Body of pancreas (tissue), 4 donors: ENCODE measurements around the gene TPST2. TPM values are rescaled to one million over a fixed set of nuclear protein-coding genes. Genes with fewer than 3 reads are reported as not detected.

Experiments
- ATAC-seq: fragments of 150-250 bp; one replicate; pipeline ENCODE4 v1.9.1; 2016
- DNase-seq, 4 donors: peaks; one replicate each; pipeline ENCODE4 v3.0.0-alpha.2; 2019
- H3K27ac ChIP-seq, 4 donors: fragments of 200-600 bp; sonication (generic); 1 replicate in 3 of 4; 2 replicates in 1 of 4; pipeline versions ENCODE4 v1.5.1 to v1.6.1; 2016 to 2019; ENCODE audit warnings: mild to moderate bottlenecking in 1 of 4, mixed read lengths in 1 of 4, moderate library complexity in 1 of 4
- H3K27me3 ChIP-seq, 2 donors: fragments of 200-600 bp; sonication (generic); one replicate each; pipeline ENCODE4 v1.6.0; 2016; ENCODE audit warnings: mild to moderate bottlenecking in 1 of 2
- H3K36me3 ChIP-seq, 2 donors: fragments of 200-600 bp; sonication (generic); replicated peaks in 1 of 2; 2 replicates each; pipeline ENCODE4 v1.5.1; 2016; ENCODE audit warnings: low read depth in 2 of 2; ENCODE audit not compliant: insufficient read depth in 1 of 2
- H3K4me1 ChIP-seq: fragments of 200-600 bp; sonication (generic); one replicate; pipeline ENCODE4 v1.6.0; 2016
- H3K4me3 ChIP-seq, 2 donors: fragments of 200-600 bp; sonication (generic); 1 replicate in 1 of 2; 2 replicates in 1 of 2; pipeline ENCODE4 v1.5.1; 2016 to 2019
- H3K9me3 ChIP-seq, 3 donors: fragments of 200-600 bp; sonication (generic); 1 replicate in 2 of 3; 2 replicates in 1 of 3; pipeline ENCODE4 v1.5.1; 2016
- POLR2A ChIP-seq, 3 donors: fragments of 450-650 bp; IDR thresholded peaks; one replicate each; pipeline ENCODE4 v1.6.1; 2016; ENCODE audit warnings: antibody characterized with exemption in 3 of 3, mild to moderate bottlenecking in 2 of 3
- WGBS, 2 donors: methylation state at CpG; one replicate each; pipeline ENCODE4 v1.1.5; 2017; 5-methylcytosine and 5-hydroxymethylcytosine counted together
- intact Hi-C: fragments of 100-400 bp; cut with DNase I; formaldehyde crosslinking; loops from one replicate; pipeline ENCODE4 v1.15.1; 2023
- total RNA-seq, 2 donors: library from RNA; depleted of rRNA; stranded (reverse); fragments of >200 nt; gene quantifications; one replicate each; pipeline ENCODE4 v1.1.0, GENCODE V29; 2016
- TF ChIP-seq, protein P1 (sequence below), 7 experiments: fragments of 450-650 bp in 4 of 7; fragments of 200-600 bp in 3 of 7; sonication (generic) in 3 of 7; IDR thresholded peaks; one replicate each; pipeline ENCODE4 v1.5.1; 2016 to 2019; ENCODE audit warnings: antibody characterized with exemption in 7 of 7

Gene TPST2
- total RNA-seq, 2 donors from 2014 or later: 547 to 586 TPM

DNA sequence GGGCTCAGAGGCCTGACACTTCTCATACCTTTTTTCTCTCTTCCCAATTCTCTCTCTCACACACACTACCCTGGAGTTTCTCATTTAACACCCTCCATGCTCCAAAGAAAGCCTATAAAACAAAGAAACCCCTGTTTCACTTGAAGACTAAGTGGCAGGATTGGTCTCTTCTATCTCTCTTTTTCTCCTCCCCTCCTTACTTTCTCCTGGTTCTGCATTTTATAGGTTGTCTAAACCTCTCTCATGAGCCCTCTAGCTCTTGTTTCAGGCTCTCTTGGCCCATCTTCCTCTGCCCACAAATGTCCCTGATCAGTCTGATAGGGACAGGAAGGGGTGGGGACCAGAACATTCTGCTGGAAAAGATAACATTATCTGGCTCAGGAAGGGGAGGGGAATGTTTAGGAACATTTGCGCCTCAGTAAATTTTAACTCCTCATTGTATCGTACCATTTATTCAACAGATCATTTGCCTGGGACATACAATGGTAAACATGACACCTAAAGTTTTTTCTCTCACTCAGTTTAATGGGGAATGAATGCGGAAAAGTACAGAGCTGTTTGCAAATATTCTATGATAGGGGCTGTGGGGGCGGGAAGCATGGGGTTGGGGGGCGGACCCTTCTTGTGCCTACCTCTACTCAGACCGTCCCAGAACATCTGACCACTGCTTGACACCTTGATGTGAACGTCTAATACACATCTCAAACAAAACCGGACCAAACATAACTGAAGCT lies 42.7 kb upstream of the TPST2 start:
- WGBS, 2 donors: 28 to 43% methylated on average over 8 of the region's 8 CpGs
- ATAC-seq: no peak
- no peak for DNase-seq
- no peaks in the 10 kb centered on the region for H3K36me3 ChIP-seq
- intact Hi-C loops: no loop called here
- H3K4me1 ChIP-seq: no peaks in the 10 kb centered on the region
- no peaks in the 10 kb centered on the region for H3K9me3 ChIP-seq
- H3K4me3 ChIP-seq: no peak overlapping the region
- H3K27me3 ChIP-seq: no peaks in the 10 kb centered on the region
- no peak overlapping the region for H3K27ac ChIP-seq
- TF ChIP-seq, protein P1, sequence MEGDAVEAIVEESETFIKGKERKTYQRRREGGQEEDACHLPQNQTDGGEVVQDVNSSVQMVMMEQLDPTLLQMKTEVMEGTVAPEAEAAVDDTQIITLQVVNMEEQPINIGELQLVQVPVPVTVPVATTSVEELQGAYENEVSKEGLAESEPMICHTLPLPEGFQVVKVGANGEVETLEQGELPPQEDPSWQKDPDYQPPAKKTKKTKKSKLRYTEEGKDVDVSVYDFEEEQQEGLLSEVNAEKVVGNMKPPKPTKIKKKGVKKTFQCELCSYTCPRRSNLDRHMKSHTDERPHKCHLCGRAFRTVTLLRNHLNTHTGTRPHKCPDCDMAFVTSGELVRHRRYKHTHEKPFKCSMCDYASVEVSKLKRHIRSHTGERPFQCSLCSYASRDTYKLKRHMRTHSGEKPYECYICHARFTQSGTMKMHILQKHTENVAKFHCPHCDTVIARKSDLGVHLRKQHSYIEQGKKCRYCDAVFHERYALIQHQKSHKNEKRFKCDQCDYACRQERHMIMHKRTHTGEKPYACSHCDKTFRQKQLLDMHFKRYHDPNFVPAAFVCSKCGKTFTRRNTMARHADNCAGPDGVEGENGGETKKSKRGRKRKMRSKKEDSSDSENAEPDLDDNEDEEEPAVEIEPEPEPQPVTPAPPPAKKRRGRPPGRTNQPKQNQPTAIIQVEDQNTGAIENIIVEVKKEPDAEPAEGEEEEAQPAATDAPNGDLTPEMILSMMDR (IDR thresholded peaks at IDR 0.05): no peak
- TF ChIP-seq POLR2A (IDR thresholded peaks at IDR 0.05): no peak

DNA sequence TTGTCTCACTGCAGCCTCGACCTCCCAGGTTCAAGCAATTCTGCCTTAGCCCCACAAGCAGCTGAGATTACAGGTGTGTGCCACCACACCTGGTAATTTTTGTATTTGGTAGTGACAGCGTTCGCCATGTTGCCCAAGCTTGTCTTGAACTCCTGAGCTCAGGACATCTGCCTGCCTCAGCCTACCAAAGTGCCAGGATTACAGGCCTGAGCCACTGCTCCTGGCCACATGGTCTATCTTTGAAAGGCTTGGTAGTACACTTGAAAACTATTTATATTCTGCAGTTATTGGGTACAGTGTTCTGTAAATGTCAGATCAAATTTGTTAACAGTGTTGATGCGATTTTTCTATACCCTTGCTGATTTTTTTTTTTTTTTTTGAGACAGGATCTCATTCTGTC lies 41.4 kb upstream of the TPST2 start:
- H3K9me3 ChIP-seq: no peaks in the 10 kb centered on the region
- no peak overlapping the region for H3K4me3 ChIP-seq
- no peaks in the 10 kb centered on the region for H3K4me1 ChIP-seq
- H3K36me3 ChIP-seq: no peaks in the 10 kb centered on the region
- intact Hi-C loops: no loop called here
- no peak for TF ChIP-seq POLR2A (IDR thresholded peaks at IDR 0.05)
- ATAC-seq: no peak
- H3K27me3 ChIP-seq: no peaks in the 10 kb centered on the region
- no peak for DNase-seq
- WGBS, 2 donors: 90% methylated on average over 4 of the region's 4 CpGs
- no peak overlapping the region for H3K27ac ChIP-seq

DNA sequence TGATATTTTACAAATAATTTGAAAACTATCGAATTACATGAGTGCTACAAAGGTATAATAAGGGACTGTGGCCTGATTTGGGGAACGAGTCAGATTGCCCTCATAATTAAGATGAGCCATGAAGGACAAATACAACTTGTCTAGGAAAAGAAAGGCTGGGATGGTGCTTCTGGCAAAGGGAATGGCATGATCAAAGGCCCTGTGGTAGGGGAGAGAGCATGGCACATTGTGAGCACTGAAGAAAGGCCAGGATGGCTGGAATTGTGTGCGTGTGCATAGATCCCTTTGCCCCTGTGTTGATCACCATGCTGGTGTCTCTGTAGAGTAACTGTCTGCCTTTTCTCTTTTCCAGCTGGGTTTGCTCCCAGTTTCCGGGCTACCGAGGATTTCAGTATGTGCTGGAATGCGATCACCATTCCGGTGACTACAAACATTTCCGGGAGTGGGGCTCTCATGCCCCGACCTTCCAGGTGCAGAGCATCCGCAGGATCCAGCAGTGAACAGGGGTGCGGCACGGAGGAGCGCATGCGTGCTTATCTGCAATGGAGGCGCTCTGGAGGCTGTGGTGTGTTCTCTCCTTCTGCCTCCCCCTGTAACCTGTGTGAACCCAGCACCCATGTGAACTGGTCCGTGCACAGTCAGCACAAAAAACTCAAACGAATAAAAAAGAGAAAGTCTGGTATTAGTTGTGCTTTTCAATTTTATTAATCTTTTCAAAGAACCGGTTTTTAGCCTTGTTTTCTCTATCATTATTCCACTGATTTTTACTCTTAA lies 40.2 kb upstream of the TPST2 start:
- intact Hi-C loops: no loop called here
- ATAC-seq: no peak
- H3K4me1 ChIP-seq: no peaks in the 10 kb centered on the region
- no peak overlapping the region for H3K27ac ChIP-seq
- no peaks in the 10 kb centered on the region for H3K9me3 ChIP-seq
- TF ChIP-seq POLR2A (IDR thresholded peaks at IDR 0.05): no peak
- TF ChIP-seq, protein P1 (IDR thresholded peaks at IDR 0.05): no peak
- WGBS, 2 donors: 84 to 87% methylated on average over 18 of the region's 18 CpGs
- no peak for DNase-seq
- no peaks in the 10 kb centered on the region for H3K27me3 ChIP-seq
- H3K36me3 ChIP-seq: no peaks in the 10 kb centered on the region
- H3K4me3 ChIP-seq: no peak overlapping the region

DNA sequence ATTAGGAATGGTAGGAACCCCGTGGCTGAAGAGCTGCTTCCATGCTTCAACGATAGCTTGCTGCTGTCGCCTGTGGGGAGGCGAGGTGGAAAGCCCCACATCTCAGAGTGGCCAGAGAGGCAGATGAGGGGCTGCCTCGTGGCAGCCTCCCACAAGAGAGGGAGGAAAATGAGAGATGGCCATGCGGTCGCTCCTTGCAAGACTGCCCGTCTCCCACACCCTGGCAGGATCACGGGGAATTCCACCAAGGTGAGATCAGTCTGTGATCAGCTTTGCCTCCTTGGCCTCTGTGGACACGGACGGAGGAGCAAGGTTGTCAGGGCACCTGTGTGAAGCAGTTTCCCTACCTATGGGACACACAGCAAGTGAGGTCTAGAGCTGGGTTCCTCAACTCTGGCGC lies 34.9 kb upstream of the TPST2 start:
- ATAC-seq (no peak), DNase-seq (no peak)
- Histone ChIP-seq H3K36me3 (no peaks in the 10 kb centered on the region), H3K27ac (no peak overlapping the region), H3K4me3 (no peak overlapping the region), H3K27me3 (no peaks in the 10 kb centered on the region), H3K9me3 (no peaks in the 10 kb centered on the region), H3K4me1 (no peaks in the 10 kb centered on the region)
- intact Hi-C loops: no loop called here
- TF ChIP-seq POLR2A (IDR thresholded peaks at IDR 0.05): no peak
- TF ChIP-seq, protein P1 (IDR thresholded peaks at IDR 0.05): no peak
- WGBS, 2 donors: 76 to 82% methylated on average over 10 to 12 of the region's 12 CpGs

DNA sequence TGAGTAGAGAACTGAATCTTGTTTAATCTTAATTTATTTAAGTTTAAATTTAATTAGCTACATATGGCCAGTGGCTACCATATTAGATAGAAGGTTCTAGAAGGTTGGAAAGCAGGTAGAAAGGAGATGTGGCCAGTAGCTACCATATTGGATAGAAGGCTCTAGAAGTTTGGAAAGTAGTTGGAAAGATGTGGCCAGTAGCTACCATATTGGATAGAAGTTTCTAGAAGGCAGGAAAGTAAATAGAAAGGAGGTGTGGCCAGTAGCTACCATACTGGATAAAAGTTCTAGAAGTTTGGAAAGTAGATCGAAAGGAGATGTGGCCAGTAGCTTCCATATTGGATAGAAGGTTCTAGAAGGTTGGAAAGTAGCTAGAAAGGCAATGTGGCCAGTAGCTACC lies 34.1 kb upstream of the TPST2 start:
- intact Hi-C loops: no loop called here
- no peak for ATAC-seq
- H3K36me3 ChIP-seq: no peaks in the 10 kb centered on the region
- TF ChIP-seq, protein P1 (IDR thresholded peaks at IDR 0.05): no peak
- no peak for TF ChIP-seq POLR2A (IDR thresholded peaks at IDR 0.05)
- no peaks in the 10 kb centered on the region for H3K9me3 ChIP-seq
- no peaks in the 10 kb centered on the region for H3K4me1 ChIP-seq
- 86 to 88% methylated on average over 1 of the region's 1 CpG for WGBS, 2 donors
- no peak overlapping the region for H3K27ac ChIP-seq
- H3K27me3 ChIP-seq: no peaks in the 10 kb centered on the region
- no peak overlapping the region for H3K4me3 ChIP-seq
- DNase-seq: no peak
